WERI-Rb-1 (cell line): ENCODE data around the gene SV2A.

Experiments
- DNase-seq: peaks from one replicate; pipeline ENCODE4 v3.0.0-alpha.2; 2020
- H3K27ac ChIP-seq: fragments of 250-450 bp; sonication (Bioruptor Pico); 2 replicates; pipeline ENCODE4 v1.5.1; 2020; ENCODE audit warnings: mild to moderate bottlenecking, moderate library complexity
- H3K27me3 ChIP-seq: fragments of 250-450 bp; sonication (Bioruptor Pico); 2 replicates; pipeline ENCODE4 v1.5.1; 2021; ENCODE audit warnings: mild to moderate bottlenecking, low read depth, moderate library complexity; ENCODE audit not compliant: insufficient read depth, severe bottlenecking
- H3K36me3 ChIP-seq: fragments of 250-450 bp; sonication (Bioruptor Pico); 2 replicates; pipeline ENCODE4 v1.5.1; 2020; ENCODE audit warnings: mild to moderate bottlenecking, moderate library complexity
- H3K4me3 ChIP-seq: 2 replicates; pipeline ENCODE4 v1.5.1; 2011; ENCODE audit warnings: low read depth, mild to moderate bottlenecking, control low read depth, low read length
- H3K9me3 ChIP-seq: fragments of 250-450 bp; sonication (Bioruptor Pico); 2 replicates; pipeline ENCODE4 v1.5.1; 2021; ENCODE audit warnings: mild to moderate bottlenecking, moderate library complexity; ENCODE audit not compliant: severe bottlenecking
- CTCF ChIP-seq: IDR thresholded peaks from 2 replicates; pipeline ENCODE4 v1.5.1; 2011; ENCODE audit warnings: low read depth, mild to moderate bottlenecking, control low read depth, inconsistent platforms, low read length

The SV2A gene

GRCh38 chr1:149934356-149934755 lies 16.7 kb upstream of the SV2A start:
- no peak for TF ChIP-seq CTCF
- Histone ChIP-seq H3K4me3 (no peak overlapping the region), H3K36me3 (no peaks in the 10 kb centered on the region), H3K9me3 (peaks cover 1% of the 10 kb centered on the region), H3K27ac (no peak overlapping the region), H3K27me3 (no peaks in the 10 kb centered on the region)
- no peak for DNase-seq

GRCh38 chr1:149933208-149933607 lies 15.6 kb upstream of the SV2A start:
- no peak for DNase-seq
- no peak for TF ChIP-seq CTCF
- Histone ChIP-seq H3K27me3 (no peaks in the 10 kb centered on the region), H3K36me3 (no peaks in the 10 kb centered on the region), H3K27ac (no peak overlapping the region), H3K9me3 (peaks cover 2% of the 10 kb centered on the region), H3K4me3 (no peak overlapping the region)

GRCh38 chr1:149932474-149932873 lies 14.8 kb upstream of the SV2A start:
- no peak overlapping the region for H3K4me3 ChIP-seq
- no peak overlapping the region for H3K27ac ChIP-seq
- peaks cover 2% of the 10 kb centered on the region for H3K9me3 ChIP-seq
- no peak for TF ChIP-seq CTCF
- peaks cover under 1% of the 10 kb centered on the region; the same call in 1 of the 2 replicates for H3K36me3 ChIP-seq
- DNase-seq: no peak
- no peaks in the 10 kb centered on the region for H3K27me3 ChIP-seq

- Histone ChIP-seq H3K27me3 (no peaks in the 10 kb centered on the region), H3K36me3 (peaks cover 11% of the 10 kb centered on the region), H3K27ac (no peak overlapping the region), H3K4me3 (no peak overlapping the region), H3K9me3 (peaks cover 2% of the 10 kb centered on the region)
- DNase-seq: no peak
- TF ChIP-seq CTCF: no peak
Measured at GRCh38 chr1:149931212-149931790, 13.7 kb upstream of the SV2A start.

GRCh38 chr1:149929856-149930255 lies 12.2 kb upstream of the SV2A start:
- Histone ChIP-seq H3K36me3 (peaks cover 26% of the 10 kb centered on the region), H3K4me3 (no peak overlapping the region), H3K27me3 (no peaks in the 10 kb centered on the region), H3K27ac (no peak overlapping the region), H3K9me3 (peaks cover 2% of the 10 kb centered on the region)
- DNase-seq: no peak
- no peak for TF ChIP-seq CTCF

- peaks cover 41% of the 10 kb centered on the region for H3K36me3 ChIP-seq
- H3K27me3 ChIP-seq: no peaks in the 10 kb centered on the region
- H3K27ac ChIP-seq: peak overlapping the region; percentile 89
- no peak for DNase-seq
- H3K4me3 ChIP-seq: peak overlapping the region; percentile 98
- TF ChIP-seq CTCF: no peak
- H3K9me3 ChIP-seq: peaks cover 2% of the 10 kb centered on the region
Measured at GRCh38 chr1:149928401-149928724, 10.7 kb upstream of the SV2A start.
